Testis (tissue), 3 donors: ENCODE measurements around the gene TSNAX. TPM values are rescaled to one million over a fixed set of nuclear protein-coding genes. Genes with fewer than 3 reads are reported as not detected.

Experiments
- DNase-seq: peaks from one replicate; pipeline ENCODE4 v3.0.0-alpha.2; 2019
- H3K27ac ChIP-seq, 2 donors: fragments of 200-600 bp; sonication (generic); one replicate each; pipeline ENCODE4 v1.5.1; 2019
- H3K27me3 ChIP-seq: fragments of 200-600 bp; sonication (generic); one replicate; pipeline ENCODE4 v1.5.1; 2019
- H3K36me3 ChIP-seq: fragments of 200-600 bp; sonication (generic); one replicate; pipeline ENCODE4 v1.5.1; 2017; ENCODE audit warnings: low read depth; ENCODE audit errors: missing control alignments
- H3K4me1 ChIP-seq: fragments of 200-600 bp; sonication (generic); one replicate; pipeline ENCODE4 v1.5.1; 2019
- H3K4me3 ChIP-seq, 2 donors: fragments of 200-600 bp; sonication (generic); one replicate each; pipeline ENCODE4 v1.5.1; 2017 to 2019
- H3K9me3 ChIP-seq: fragments of 200-600 bp; sonication (generic); one replicate; pipeline ENCODE4 v1.5.1; 2017
- CTCF ChIP-seq, 3 experiments: fragments of 450-650 bp in 2 of 3; fragments of 200-600 bp in 1 of 3; sonication (generic) in 1 of 3; IDR thresholded peaks; one replicate each; pipeline ENCODE4 v1.5.1; 2016 to 2019; ENCODE audit warnings: antibody characterized with exemption in 3 of 3, mild to moderate bottlenecking in 2 of 3, moderate library complexity in 1 of 3
- POLR2A ChIP-seq: fragments of 450-650 bp; IDR thresholded peaks from one replicate; pipeline ENCODE4 v1.6.1; 2017; ENCODE audit warnings: antibody characterized with exemption, mild to moderate bottlenecking, moderate library complexity
- WGBS, 2 donors: methylation state at CpG; one replicate each; pipeline ENCODE4 v1.1.5; 2018; 5-methylcytosine and 5-hydroxymethylcytosine counted together
- intact Hi-C: fragments of 100-400 bp; cut with DNase I; formaldehyde crosslinking; loops from one replicate; pipeline ENCODE4 v1.15.1; 2023; ENCODE audit warnings: low total_unique reads
- polyA plus RNA-seq: library from polyadenylated mRNA; stranded (reverse); fragments of 350-450 nt; fragmentation: Illumina TruSeq; extraction: RNeasy Lipid Tissue Mini Kit (QIAGEN cat#74804); gene quantifications from one replicate; pipeline ENCODE4 v1.2.3, GENCODE V29; 2014; ENCODE audit warnings: low read depth, low replicate concordance; ENCODE audit not compliant: insufficient read depth
- total RNA-seq, 2 donors: library from RNA; depleted of rRNA; stranded (reverse); fragments of >200 nt; gene quantifications; one replicate each; pipeline ENCODE4 v1.2.3, GENCODE V29; 2016

TSNAX gene
- total and polyA plus RNA-seq, 3 donors from 2014 or later = 31.8 to 38.6 (median 37.0) TPM

- Histone ChIP-seq H3K4me3 (no peak overlapping the region), H3K27ac (no peak overlapping the region), H3K36me3 (no peaks in the 10 kb centered on the region), H3K4me1 (no peaks in the 10 kb centered on the region), H3K27me3 (no peaks in the 10 kb centered on the region), H3K9me3 (no peaks in the 10 kb centered on the region)
- no peak for DNase-seq
- intact Hi-C loops = no loop called here
- 59 to 76% methylated on average over 6 of the region's 6 CpGs for WGBS, 2 donors
- TF ChIP-seq CTCF (IDR thresholded peaks at IDR 0.05) = no peak
- no peak for TF ChIP-seq POLR2A
Measured at GRCh38 chr1:231571904-231572303, 43.4 kb downstream of the TSNAX start.

- H3K27me3 ChIP-seq = no peaks in the 10 kb centered on the region
- no peak overlapping the region for H3K4me3 ChIP-seq
- WGBS, 2 donors = 90 to 95% methylated on average over 2 of the region's 2 CpGs
- H3K27ac ChIP-seq = no peak overlapping the region
- no peaks in the 10 kb centered on the region for H3K9me3 ChIP-seq
- no peaks in the 10 kb centered on the region for H3K4me1 ChIP-seq
- H3K36me3 ChIP-seq = no peaks in the 10 kb centered on the region
- intact Hi-C loops = no loop called here
- TF ChIP-seq POLR2A = no peak
- TF ChIP-seq CTCF (IDR thresholded peaks at IDR 0.05) = no peak
- DNase-seq = no peak
Measured at GRCh38 chr1:231575472-231575871, 47.0 kb downstream of the TSNAX start.

GRCh38 chr1:231576804-231577718 lies 48.6 kb downstream of the TSNAX start:
- no peak overlapping the region for H3K27ac ChIP-seq
- 82 to 91% methylated on average over 11 of the region's 11 CpGs for WGBS, 2 donors
- TF ChIP-seq POLR2A (no peak), CTCF (IDR thresholded peaks at IDR 0.05) (no peak)
- H3K4me1 ChIP-seq = no peaks in the 10 kb centered on the region
- intact Hi-C loops = no loop called here
- H3K36me3 ChIP-seq = no peaks in the 10 kb centered on the region
- DNase-seq = no peak
- H3K9me3 ChIP-seq = no peaks in the 10 kb centered on the region
- no peak overlapping the region for H3K4me3 ChIP-seq
- H3K27me3 ChIP-seq = no peaks in the 10 kb centered on the region

GRCh38 chr1:231580874-231581273 lies 52.4 kb downstream of the TSNAX start:
- H3K4me3 ChIP-seq = no peak overlapping the region
- no peaks in the 10 kb centered on the region for H3K27me3 ChIP-seq
- intact Hi-C loops = no loop called here
- no peaks in the 10 kb centered on the region for H3K36me3 ChIP-seq
- no peak for DNase-seq
- H3K9me3 ChIP-seq = no peaks in the 10 kb centered on the region
- 77 to 82% methylated on average over 1 of the region's 1 CpG for WGBS, 2 donors
- TF ChIP-seq CTCF (IDR thresholded peaks at IDR 0.05) = no peak
- TF ChIP-seq POLR2A = no peak
- H3K4me1 ChIP-seq = no peaks in the 10 kb centered on the region
- no peak overlapping the region for H3K27ac ChIP-seq

GRCh38 chr1:231581859-231582258 lies 53.4 kb downstream of the TSNAX start:
- Histone ChIP-seq H3K4me3 (no peak overlapping the region), H3K27ac (no peak overlapping the region), H3K36me3 (no peaks in the 10 kb centered on the region), H3K9me3 (no peaks in the 10 kb centered on the region), H3K4me1 (no peaks in the 10 kb centered on the region), H3K27me3 (no peaks in the 10 kb centered on the region)
- DNase-seq = no peak
- 69 to 71% methylated on average over 2 of the region's 2 CpGs for WGBS, 2 donors
- TF ChIP-seq POLR2A = no peak
- no peak for TF ChIP-seq CTCF (IDR thresholded peaks at IDR 0.05)
- intact Hi-C loops = no loop called here
